ENCODE measurements around the gene INMT. TPM values are rescaled to one million over a fixed set of nuclear protein-coding genes. Genes with fewer than 3 reads are reported as not detected.
A peak's percentile ranks its signal among the peaks of the same experiment; 100 is the strongest.

The INMT gene
- total RNA-seq, 1 donor from 2014 or later = 21.5 TPM

- ATAC-seq (no peak), DNase-seq (ENCODE audit: low spot score) (no peak)
Observed at GRCh38 chr7:30727061-30727945, 24.6 kb upstream of the INMT start.

GRCh38 chr7:30728591-30729100 lies 23.3 kb upstream of the INMT start:
- no peak for ATAC-seq
- no peak for DNase-seq (ENCODE audit: low spot score)

GRCh38 chr7:30729642-30730041 lies 22.3 kb upstream of the INMT start:
- no peak for DNase-seq (ENCODE audit: low spot score)
- ATAC-seq = no peak

DNA sequence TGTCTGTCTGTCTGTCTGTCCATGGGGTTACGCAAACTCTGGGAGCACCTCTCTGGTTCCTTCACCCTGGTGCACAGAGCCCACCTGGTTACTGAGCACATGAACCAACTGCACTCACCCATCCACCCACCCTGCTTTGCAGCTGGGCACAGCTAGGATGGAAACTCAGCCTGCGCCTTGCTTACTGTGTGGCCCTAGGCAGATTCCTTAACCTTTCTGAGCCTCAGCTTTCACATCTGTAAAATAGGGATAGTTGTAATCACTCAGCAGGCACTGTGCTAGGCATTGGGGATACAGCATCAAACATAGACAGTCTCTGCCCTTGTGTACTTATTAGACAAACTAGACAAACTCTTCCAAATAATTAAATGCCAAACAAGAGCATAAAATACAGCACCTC lies 21.8 kb upstream of the INMT start:
- ATAC-seq (no peak), DNase-seq (ENCODE audit: low spot score) (no peak)

DNA sequence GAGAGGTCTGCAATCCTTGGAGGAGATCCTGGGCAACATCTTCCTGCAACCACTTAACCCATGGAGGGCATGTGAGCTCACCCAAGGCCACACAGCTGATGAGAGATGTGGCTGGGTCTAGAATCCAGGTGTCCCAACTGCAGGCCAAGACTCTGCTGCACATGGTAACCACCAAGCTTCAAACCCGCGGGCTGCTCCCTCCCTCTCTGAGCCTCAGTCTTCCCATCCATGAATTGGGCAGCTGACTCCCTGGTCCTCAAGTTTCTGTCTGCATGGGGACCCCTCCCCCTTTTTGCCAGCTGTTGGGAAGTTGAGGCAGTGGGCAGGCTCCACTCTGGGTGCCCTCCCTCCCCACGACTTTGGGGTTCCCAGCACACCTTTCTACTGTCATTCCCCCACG lies 20.9 kb upstream of the INMT start:
- DNase-seq (ENCODE audit: low spot score) (no peak), ATAC-seq (no peak)

DNA sequence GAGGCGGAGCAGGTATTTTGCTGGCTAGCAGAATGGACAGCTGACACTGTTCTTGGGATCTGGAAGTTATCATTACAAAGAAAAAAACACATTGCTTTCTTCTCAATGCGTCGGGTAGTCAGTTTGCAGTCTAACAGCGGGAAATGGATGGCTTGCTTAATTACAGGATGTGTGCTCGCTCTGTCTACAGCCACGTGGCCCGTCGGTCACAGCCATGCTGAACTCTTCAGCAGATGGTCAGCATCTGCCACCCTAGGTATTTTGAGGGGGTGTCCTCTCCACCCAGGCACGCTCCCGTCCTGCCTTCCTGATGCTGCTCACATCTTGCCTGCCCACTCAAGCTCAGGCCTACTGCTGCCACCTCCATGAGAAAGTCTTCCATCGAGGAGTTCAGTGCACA lies 20.4 kb upstream of the INMT start:
- no peak for ATAC-seq
- no peak for DNase-seq (ENCODE audit: low spot score)

GRCh38 chr7:30732606-30733005 lies 19.3 kb upstream of the INMT start:
- ATAC-seq (no peak), DNase-seq (ENCODE audit: low spot score) (no peak)

DNA sequence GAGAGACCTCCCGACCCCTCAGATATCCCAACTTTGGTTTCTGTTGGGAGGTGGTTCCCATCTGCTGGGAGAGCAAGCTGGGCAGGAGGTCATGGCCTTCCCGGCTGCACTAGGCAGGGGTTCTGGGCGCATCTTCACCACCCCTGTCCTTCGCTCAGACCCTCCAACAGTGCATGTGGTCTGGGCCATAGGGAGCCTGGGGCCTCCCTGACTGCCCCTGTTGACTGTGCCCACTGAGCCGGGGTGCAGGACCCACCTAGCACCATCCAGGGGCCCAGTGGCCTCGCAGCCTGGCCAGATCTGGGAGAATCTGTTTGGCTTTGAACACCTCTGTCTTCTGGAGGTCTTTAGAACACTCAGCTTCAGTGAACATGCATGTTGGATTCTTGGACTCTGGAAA lies 18.7 kb upstream of the INMT start:
- no peak for DNase-seq (ENCODE audit: low spot score)
- ATAC-seq = no peak

DNA sequence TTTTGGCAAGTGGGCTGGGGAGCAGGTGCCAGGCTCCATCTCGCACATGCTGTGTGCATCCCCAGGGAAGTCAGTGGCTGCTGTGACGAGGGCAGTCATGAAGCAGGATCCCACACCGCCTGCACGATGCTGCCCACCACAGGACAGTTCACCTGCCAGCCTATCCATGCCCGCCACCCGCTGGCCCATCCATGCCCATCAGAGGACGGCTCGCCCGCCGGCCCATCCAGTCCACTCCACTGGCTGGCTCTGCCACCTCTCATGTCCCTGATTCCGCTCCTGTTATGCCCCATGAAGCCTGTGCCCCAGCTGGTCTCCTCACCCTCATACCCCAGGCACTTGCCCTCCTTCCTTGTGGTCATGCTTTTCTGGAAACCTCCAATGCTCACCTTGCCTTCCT lies 18.2 kb upstream of the INMT start:
- ATAC-seq (no peak), DNase-seq (ENCODE audit: low spot score) (no peak)

GRCh38 chr7:30734497-30734896 lies 17.4 kb upstream of the INMT start:
- DNase-seq (ENCODE audit: low spot score) (no peak), ATAC-seq (no peak)

DNA sequence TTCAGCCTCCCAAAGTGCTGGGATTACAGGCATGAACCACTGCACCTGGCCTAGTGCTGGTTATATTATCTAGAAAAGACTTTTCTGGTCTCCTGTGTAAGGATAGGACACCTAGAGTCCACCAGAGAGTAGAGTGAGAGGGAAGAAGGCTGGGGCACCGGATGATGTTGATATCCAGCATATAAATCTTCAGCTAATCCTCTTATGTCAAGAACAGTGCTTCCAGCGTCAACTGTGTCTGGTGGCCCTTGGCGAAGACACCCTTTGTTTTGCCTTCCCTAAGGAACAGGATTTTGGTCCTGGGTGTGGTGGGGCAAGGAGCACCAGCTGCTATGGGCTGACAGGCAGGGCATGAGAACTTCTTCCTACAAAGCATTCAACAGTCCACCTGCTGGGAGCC lies 16.3 kb upstream of the INMT start:
- ATAC-seq (no peak), DNase-seq (ENCODE audit: low spot score) (no peak)

DNA sequence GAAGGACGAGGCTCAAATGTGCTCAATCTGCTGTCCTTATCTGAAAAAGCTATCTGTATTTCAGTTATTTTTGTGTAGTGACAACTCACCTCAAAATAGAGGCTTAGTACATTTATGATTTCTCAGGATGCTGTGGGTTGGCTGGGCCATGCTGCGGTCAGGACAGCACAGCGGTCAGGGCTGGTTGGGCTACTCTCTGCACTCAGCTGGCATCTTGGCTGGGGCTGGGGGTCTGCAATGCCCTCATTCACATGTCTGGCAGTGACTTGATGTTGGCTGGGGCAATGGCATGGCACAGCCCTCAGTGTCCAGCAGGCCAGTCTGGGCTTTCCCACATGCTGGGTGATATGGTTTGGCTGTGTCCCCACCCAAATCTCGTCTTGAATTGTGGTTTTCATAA lies 15.6 kb upstream of the INMT start:
- ATAC-seq (no peak), DNase-seq (ENCODE audit: low spot score) (no peak)

DNA sequence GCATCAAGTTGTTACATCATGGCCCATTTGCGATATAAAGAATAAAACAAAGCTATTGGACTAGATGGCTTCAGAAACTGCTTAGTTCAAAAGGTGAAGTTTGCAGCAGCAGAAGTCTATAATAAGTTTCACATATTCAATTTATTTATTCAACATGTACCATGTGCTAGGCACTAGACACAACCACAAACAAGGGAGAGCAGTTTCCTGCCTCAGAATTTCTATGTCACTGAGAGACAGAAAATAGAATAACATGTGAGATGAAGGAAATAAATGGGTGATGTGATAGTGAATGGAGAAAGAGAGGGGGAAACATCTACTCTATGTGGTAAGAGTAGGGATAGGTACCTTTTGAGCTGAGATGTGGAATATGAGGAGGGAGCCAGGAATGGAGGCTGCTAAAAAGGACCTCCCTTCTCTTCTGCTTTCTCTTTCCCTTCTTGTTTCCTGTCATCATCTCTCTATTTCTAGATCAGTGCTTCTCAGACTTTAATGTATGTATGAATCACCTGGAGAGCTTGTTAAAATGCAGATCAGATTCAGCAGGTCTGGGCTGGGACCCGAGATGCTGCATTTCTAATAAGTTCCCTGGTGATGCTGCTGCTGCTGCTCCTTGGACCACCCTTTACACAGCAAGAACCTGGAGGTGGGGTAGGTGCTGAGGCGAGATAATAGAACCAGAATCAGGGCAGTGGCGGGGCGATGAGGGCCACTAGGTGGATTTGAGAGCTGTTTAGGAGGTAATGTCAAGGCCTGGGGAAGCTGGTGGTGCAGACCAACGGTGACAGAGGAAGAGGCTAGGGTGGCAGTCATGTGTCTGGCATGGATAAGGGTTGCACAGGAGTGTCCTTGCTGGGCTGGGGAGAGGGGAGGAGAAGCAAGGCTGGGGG lies 13.7 kb upstream of the INMT start:
- ATAC-seq = no peak
- no peak for DNase-seq (ENCODE audit: low spot score)

- DNase-seq (ENCODE audit: low spot score) = no peak
- ATAC-seq = no peak
Observed at GRCh38 chr7:30739691-30740090, 12.2 kb upstream of the INMT start.

GRCh38 chr7:30740417-30741181 lies 11.3 kb upstream of the INMT start:
- DNase-seq (ENCODE audit: low spot score) (peak; percentile 79), ATAC-seq (peak; percentile 98)

DNA sequence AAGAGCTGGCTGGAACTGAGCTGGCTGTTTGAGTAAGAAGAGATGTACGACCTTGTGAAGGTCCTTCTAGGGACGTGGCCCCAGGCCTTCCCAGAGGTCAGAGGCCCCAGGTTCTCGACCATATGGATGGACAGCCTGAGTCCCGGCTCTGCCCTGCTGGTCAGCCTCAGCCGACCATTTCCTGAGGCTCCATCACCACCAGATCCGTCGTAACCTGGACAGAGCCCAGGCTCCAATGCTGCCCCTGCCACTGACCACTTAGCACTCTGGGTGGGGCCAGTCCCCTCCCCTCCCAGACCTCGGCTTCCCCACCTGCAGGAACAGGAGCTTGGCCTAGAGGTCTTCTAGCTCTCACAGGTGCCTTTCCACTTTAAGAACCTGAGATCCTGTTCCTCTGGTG lies 10.6 kb upstream of the INMT start:
- DNase-seq (ENCODE audit: low spot score) (no peak), ATAC-seq (no peak)

DNA sequence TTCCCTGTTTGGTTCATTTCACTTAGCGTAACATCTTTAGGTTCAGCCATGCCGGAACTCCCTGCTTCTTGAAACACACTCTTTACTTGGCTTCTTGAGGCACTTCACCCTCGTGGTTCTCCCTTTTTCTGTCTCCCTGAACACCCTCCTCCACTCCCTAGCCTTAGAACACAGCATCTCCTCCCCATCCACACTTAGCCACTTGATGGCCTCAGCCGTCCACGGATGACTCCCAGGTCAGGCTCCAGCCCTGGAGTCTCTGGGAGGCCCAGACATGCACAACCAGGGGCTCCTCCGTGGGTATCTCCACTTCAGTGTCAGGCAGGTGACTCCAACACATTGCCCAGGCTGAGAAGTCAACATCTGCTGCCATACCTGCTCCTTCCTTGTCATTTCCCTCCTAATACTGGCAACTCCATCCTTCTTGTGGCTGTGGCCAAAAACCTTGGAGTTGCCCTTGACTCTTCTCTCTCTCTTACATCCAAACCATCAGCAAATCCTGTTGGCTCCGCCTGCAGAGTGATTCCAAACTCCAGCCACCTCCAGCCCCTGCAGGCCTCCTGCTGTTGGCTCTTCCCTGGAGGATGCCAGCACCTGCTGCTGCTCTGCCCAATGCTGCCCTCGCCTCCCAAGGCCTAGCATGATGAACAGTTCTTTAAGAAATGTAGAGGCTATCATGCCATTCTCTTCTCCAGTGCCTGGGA lies 8.4 kb upstream of the INMT start:
- no peak for DNase-seq (ENCODE audit: low spot score)
- ATAC-seq = peak; percentile 19

DNA sequence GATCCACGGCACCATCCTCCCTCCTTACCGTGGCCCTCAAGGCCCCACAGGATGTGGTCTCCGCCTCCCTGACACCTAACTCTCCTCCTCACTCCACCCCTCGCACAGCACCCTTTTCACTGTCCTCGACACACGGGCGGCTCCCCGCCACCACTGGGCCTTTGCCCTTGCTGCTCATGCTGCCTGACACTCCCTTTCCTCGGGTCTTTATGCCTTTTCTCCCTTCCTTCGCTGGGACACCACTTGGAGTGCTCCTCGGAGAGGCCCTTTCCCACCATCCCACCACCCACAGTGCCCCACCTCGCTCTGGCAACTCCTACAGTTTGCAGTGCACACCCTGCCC lies 7.9 kb upstream of the INMT start:
- ATAC-seq = no peak

GRCh38 chr7:30745261-30745941 lies 6.5 kb upstream of the INMT start:
- no peak for DNase-seq (ENCODE audit: low spot score)

More for the DNA sequence above, 7.9 kb upstream of the INMT start:
- DNase-seq (ENCODE audit: low spot score) = no peak

GRCh38 chr7:30750010-30750409 lies 1.9 kb upstream of the INMT start:
- no peak for ATAC-seq
- no peak for DNase-seq (ENCODE audit: low spot score)

More at GRCh38 chr7:30745261-30745941, 6.5 kb upstream of the INMT start:
- ATAC-seq = no peak
